Sigmoid colon (tissue), 4 donors: ENCODE measurements around the gene MIOX.

Experiments used
- POLR2A ChIP-seq, 2 donors: fragments of 450-650 bp; IDR thresholded peaks; one replicate each; pipeline ENCODE4 v1.6.1; 2016; ENCODE audit warnings: antibody characterized with exemption in 2 of 2, mild to moderate bottlenecking in 2 of 2, moderate library complexity in 2 of 2
- POLR2AphosphoS5 ChIP-seq, 4 donors: sonication (generic); formaldehyde crosslinking; IDR thresholded peaks; one replicate each; pipeline ENCODE4 v1.6.1; 2017; ENCODE audit warnings: antibody characterized with exemption in 4 of 4
- TF ChIP-seq, protein P1 (sequence below), 4 experiments: fragments of 450-650 bp in 3 of 4; fragments of 200-600 bp in 1 of 4; IDR thresholded peaks; one replicate each; pipeline ENCODE4 v1.5.1; 2016 to 2019; ENCODE audit warnings: antibody characterized with exemption in 4 of 4, mild to moderate bottlenecking in 3 of 4, moderate library complexity in 2 of 4

DNA sequence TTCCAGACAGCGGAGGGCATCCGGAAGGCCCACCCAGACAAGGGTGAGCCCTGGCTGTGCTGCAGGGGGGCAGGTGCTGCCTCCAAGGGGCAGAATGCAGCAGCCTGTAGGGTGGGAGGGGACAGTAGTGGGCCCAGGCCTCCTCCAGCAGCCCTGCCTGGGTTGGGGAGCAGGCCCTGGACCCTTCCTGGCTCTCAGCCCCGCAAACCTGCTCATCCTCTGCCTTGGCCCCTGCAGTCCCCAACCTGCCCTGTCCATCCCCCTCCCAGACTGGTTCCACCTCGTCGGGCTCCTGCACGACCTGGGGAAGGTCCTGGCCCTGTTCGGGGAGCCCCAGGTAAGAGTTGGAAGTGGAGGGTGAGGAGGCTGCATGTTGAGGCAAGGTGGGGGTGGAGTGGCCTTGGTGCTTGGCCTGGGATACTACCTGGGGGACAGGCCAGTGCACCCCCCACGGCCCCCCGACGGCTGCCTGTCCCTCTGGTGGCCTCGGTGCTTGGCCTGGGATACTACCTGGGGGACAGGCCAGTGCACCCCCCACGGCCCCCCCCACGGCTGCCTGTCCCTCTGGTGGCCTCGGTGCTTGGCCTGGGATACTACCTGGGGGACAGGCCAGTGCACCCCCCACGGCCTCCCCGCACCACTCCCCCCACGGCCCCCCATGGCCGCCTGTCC, 1.5 kb downstream of the MIOX start:
- TF ChIP-seq, protein P1, sequence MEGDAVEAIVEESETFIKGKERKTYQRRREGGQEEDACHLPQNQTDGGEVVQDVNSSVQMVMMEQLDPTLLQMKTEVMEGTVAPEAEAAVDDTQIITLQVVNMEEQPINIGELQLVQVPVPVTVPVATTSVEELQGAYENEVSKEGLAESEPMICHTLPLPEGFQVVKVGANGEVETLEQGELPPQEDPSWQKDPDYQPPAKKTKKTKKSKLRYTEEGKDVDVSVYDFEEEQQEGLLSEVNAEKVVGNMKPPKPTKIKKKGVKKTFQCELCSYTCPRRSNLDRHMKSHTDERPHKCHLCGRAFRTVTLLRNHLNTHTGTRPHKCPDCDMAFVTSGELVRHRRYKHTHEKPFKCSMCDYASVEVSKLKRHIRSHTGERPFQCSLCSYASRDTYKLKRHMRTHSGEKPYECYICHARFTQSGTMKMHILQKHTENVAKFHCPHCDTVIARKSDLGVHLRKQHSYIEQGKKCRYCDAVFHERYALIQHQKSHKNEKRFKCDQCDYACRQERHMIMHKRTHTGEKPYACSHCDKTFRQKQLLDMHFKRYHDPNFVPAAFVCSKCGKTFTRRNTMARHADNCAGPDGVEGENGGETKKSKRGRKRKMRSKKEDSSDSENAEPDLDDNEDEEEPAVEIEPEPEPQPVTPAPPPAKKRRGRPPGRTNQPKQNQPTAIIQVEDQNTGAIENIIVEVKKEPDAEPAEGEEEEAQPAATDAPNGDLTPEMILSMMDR (IDR thresholded peaks at IDR 0.05), result no peak
- TF ChIP-seq POLR2AphosphoS5 (IDR thresholded peaks at IDR 0.05) (no peak), POLR2A (IDR thresholded peaks at IDR 0.05) (no peak)
